GM12878 (cell line): ENCODE results near the gene CLPTM1L. TPM values are rescaled to one million over a fixed set of nuclear protein-coding genes. Genes with fewer than 3 reads are reported as not detected.

Experiments used
- ATAC-seq: fragments of 200-7000 bp; cut with Tn5 transposase; 3 replicates; pipeline ENCODE4 v1.9.1; 2020; ENCODE audit warnings: mild to moderate bottlenecking, moderate library complexity
- BruUV-seq: library from RNA; stranded (reverse); fragments of 400-500 nt; replicated peaks from 2 replicates; lab custom pipeline; 2021; lab: Mats Ljungman, UMichigan
- CTCF ChIA-PET: fragments of 300-600 bp; sonication (Branson Sonifier 250); formaldehyde crosslinking; extraction: SDS; loops from one replicate; lab custom pipeline; 2021; ENCODE audit warnings: inconsistent platforms; lab: Yijun Ruan, JAX
- POLR2A ChIA-PET: fragments of 350-600 bp; formaldehyde crosslinking; extraction: SDS; loops from one replicate; lab custom pipeline; 2021; ENCODE audit warnings: inconsistent platforms; lab: Charles Lee
- RAD21 ChIA-PET: fragments of 300-600 bp; sonication (Branson Sonifier 250); formaldehyde crosslinking; loops from one replicate; lab custom pipeline; 2023; ENCODE audit warnings: antibody characterized with exemption; ENCODE audit not compliant: unreplicated experiment; lab: Charles Lee
- SMC1A ChIA-PET: fragments of 300-600 bp; sonication (Branson Sonifier 250); formaldehyde crosslinking; loops from one replicate; lab custom pipeline; 2023; ENCODE audit not compliant: unreplicated experiment, uncharacterized antibody; lab: Charles Lee
- DNase-seq: peaks from one replicate; pipeline ENCODE4 v3.0.0-alpha.2; 2011; ENCODE audit warnings: low read depth, low spot score
- FAIRE-seq: peaks from 3 replicates; lab custom pipeline; 2011; peaks lifted over from hg19 to GRCh38; lab: Jason Lieb, UNC
- H2AFZ ChIP-seq: 2 replicates; pipeline ENCODE4 v1.6.0; 2011; ENCODE audit warnings: low read depth, low read length, control low read depth; ENCODE audit not compliant: control insufficient read depth
- H3K27ac ChIP-seq: 2 replicates; pipeline ENCODE4 v1.5.1; 2011; ENCODE audit warnings: control low read depth; ENCODE audit not compliant: control insufficient read depth, insufficient read depth
- H3K27me3 ChIP-seq, 2 experiments: replicated peaks in 1 of 2; 2 replicates each; pipeline versions ENCODE4 v1.6.0 to v1.6.1; 2011; ENCODE audit warnings: low read length in 1 of 2; ENCODE audit not compliant: control insufficient read depth in 2 of 2, insufficient read depth in 2 of 2
- H3K36me3 ChIP-seq, 2 experiments: 2 replicates each; pipeline ENCODE4 v1.5.1; 2011; ENCODE audit warnings: low read length in 1 of 2; ENCODE audit not compliant: control insufficient read depth in 2 of 2, insufficient read depth in 2 of 2
- H3K4me1 ChIP-seq: 2 replicates; pipeline ENCODE4 v1.6.1; 2011; ENCODE audit warnings: mild to moderate bottlenecking, low read length, moderate library complexity, mixed read lengths; ENCODE audit not compliant: control insufficient read depth, insufficient read depth
- H3K4me2 ChIP-seq: 2 replicates; pipeline ENCODE4 v1.6.0; 2011; ENCODE audit warnings: control low read depth; ENCODE audit not compliant: control insufficient read depth, insufficient read depth
- H3K4me3 ChIP-seq: fragments of 200-600 bp; sonication (generic); 2 replicates; pipeline ENCODE4 v1.5.1; 2016
- H3K79me2 ChIP-seq: 2 replicates; pipeline ENCODE4 v1.6.0; 2011; ENCODE audit warnings: low read length; ENCODE audit not compliant: control insufficient read depth, insufficient read depth
- H3K9ac ChIP-seq: 2 replicates; pipeline ENCODE4 v1.8.0; 2011; ENCODE audit warnings: low read length, control low read depth, mixed read lengths; ENCODE audit not compliant: control insufficient read depth, insufficient read depth
- H3K9me3 ChIP-seq: replicated peaks from 3 replicates; pipeline ENCODE4 v1.5.1; 2011; ENCODE audit warnings: mild to moderate bottlenecking, low read length; ENCODE audit not compliant: control insufficient read depth, insufficient read depth
- H4K20me1 ChIP-seq: 2 replicates; pipeline ENCODE4 v1.6.0; 2011; ENCODE audit not compliant: control insufficient read depth, insufficient read depth
- BCL11A ChIP-seq: IDR thresholded peaks from 2 replicates; pipeline ENCODE4 v1.6.1; 2011; ENCODE audit warnings: low read depth, low read length
- EED ChIP-seq: sonication (generic); IDR thresholded peaks from 2 replicates; pipeline ENCODE4 v1.6.1; 2016; ENCODE audit warnings: antibody characterized with exemption, low read depth
- NFYB ChIP-seq: IDR thresholded peaks from 2 replicates; pipeline ENCODE4 v1.6.1; 2011; ENCODE audit warnings: low read depth, mild to moderate bottlenecking, low read length, improper control_type of control experiment, moderate library complexity; ENCODE audit not compliant: insufficient read depth
- RELB ChIP-seq: fragments of 450-650 bp; IDR thresholded peaks from 2 replicates; pipeline ENCODE4 v1.6.1; 2017; ENCODE audit warnings: low read depth, mild to moderate bottlenecking, moderate library complexity
- SMAD5 ChIP-seq: IDR thresholded peaks from 2 replicates; pipeline ENCODE4 v1.6.1; 2016; ENCODE audit warnings: antibody characterized with exemption, low read depth
- SP1 ChIP-seq: IDR thresholded peaks from one replicate; pipeline ENCODE4 v1.6.1; 2011; ENCODE audit warnings: low read depth, low read length
- ZNF24 ChIP-seq: fragments of 450-650 bp; IDR thresholded peaks from 2 replicates; pipeline ENCODE4 v1.6.1; 2017; ENCODE audit warnings: antibody characterized with exemption, mild to moderate bottlenecking
- WGBS: methylation state at CpG from one replicate; pipeline ENCODE4 v1.1.6; 2016; ENCODE audit warnings: low lambda C conversion rate; ENCODE audit not compliant: insufficient replicate concordance, insufficient coverage; ENCODE audit errors: missing lambda C conversion rate; 5-methylcytosine and 5-hydroxymethylcytosine counted together
- in situ Hi-C: fragments of 300-500 bp; cut with MboI; formaldehyde crosslinking; loops from 9 replicates; pipeline ENCODE4 v1.14.3; 2018; ENCODE audit warnings: mixed read lengths
- intact Hi-C: fragments of 100-400 bp; cut with micrococcal nuclease; formaldehyde crosslinking; loops from one replicate; pipeline ENCODE4 v1.14.2; 2022; ENCODE audit not compliant: unreplicated experiment
- polyA plus RNA-seq, 11 experiments: library from polyadenylated mRNA; depleted of rRNA in 4 of 11; unstranded in 6 of 11; stranded (reverse) in 5 of 11; fragments of >200 nt; fragmentation: Nextera tagmentation in 4 of 11; fragmentation: Illumina TruSeq in 1 of 11; extraction: Ambion mirVana in 4 of 11; extraction: Trizol in 1 of 11; gene quantifications; 1 replicate in 1 of 11; 2 replicates in 10 of 11; pipeline versions ENCODE4 v1.2.1 to v1.2.3, GENCODE V29; 2011 to 2016; ENCODE audit warnings: inconsistent platforms in 2 of 11, missing spikeins in 2 of 11, low read depth in 1 of 11
- total RNA-seq, 4 experiments: library from RNA; depleted of rRNA in 3 of 4; stranded (reverse); fragments of >200 nt in 3 of 4; fragmentation: Illumina TruSeq in 1 of 4; extraction: Trizol in 1 of 4; gene quantifications; 2 replicates each; pipeline versions ENCODE4 v1.2.1 to v1.2.3, GENCODE V29; 2013 to 2021

The CLPTM1L gene
- total and polyA plus RNA-seq, 10 of the 15 experiments (the other 5 are each of a cell fraction or from before 2014, with no cell fraction given) = 2.9 to 278 (median 135) TPM

- no peaks in the 10 kb centered on the region for H3K27me3 ChIP-seq
- no peak overlapping the region for H3K9ac ChIP-seq
- no peaks in the 10 kb centered on the region for H3K79me2 ChIP-seq
- no peak overlapping the region for H2AFZ ChIP-seq
- no peaks in the 10 kb centered on the region for H3K9me3 ChIP-seq
- intact Hi-C loops = no loop called here
- TF ChIP-seq ZNF24 (no peak), NFYB (no peak), EED (no peak), RELB (no peak), SP1 (no peak), BCL11A (no peak), SMAD5 (no peak)
- CTCF ChIA-PET = no interaction called here
- no peak for FAIRE-seq
- no peak for ATAC-seq
- in situ Hi-C loops = no loop called here
- no peak for DNase-seq
- H4K20me1 ChIP-seq = no peaks in the 10 kb centered on the region
- RAD21 ChIA-PET = no interaction called here
- no peak overlapping the region for H3K4me2 ChIP-seq
- no peak overlapping the region for H3K4me3 ChIP-seq
- POLR2A ChIA-PET = no interaction called here
- H3K4me1 ChIP-seq = no peaks in the 10 kb centered on the region
- SMC1A ChIA-PET = no interaction called here
- no TSS peak for BruUV-seq
- peaks cover 15 to 63% of the 10 kb centered on the region in 2 experiments for H3K36me3 ChIP-seq
- H3K27ac ChIP-seq = no peak overlapping the region
- WGBS = 99% methylated on average over 32 of the region's 32 CpGs
Measured at GRCh38 chr5:1334831-1335539, 9.9 kb downstream of the CLPTM1L start.
